ENCODE data around the gene AQP7.

- no peak for TF ChIP-seq CTCF (IDR thresholded peaks at IDR 0.05)
- no peak for TF ChIP-seq EP300 (IDR thresholded peaks at IDR 0.05)
- no peak for TF ChIP-seq POLR2A (IDR thresholded peaks at IDR 0.05)
- no peak for TF ChIP-seq POLR2AphosphoS5 (IDR thresholded peaks at IDR 0.05)
These were observed 14.6 kb upstream of the AQP7 start for GRCh38 chr9:33416996-33417395.
